Subcutaneous adipose tissue (tissue), 4 donors: ENCODE measurements around the gene CDKN1C. TPM values are rescaled to one million over a fixed set of nuclear protein-coding genes. Genes with fewer than 3 reads are reported as not detected.

Source experiments
- total RNA-seq, 4 donors: library from RNA; depleted of rRNA; stranded (reverse); fragments of >200 nt; gene quantifications; one replicate each; pipeline ENCODE4 v1.1.0, GENCODE V29; 2016
- TF ChIP-seq, protein P1 (sequence below): fragments of 450-650 bp; IDR thresholded peaks from one replicate; pipeline ENCODE4 v1.5.1; 2016; ENCODE audit warnings: low read depth, mild to moderate bottlenecking, control low read depth, antibody characterized with exemption, moderate library complexity

Gene CDKN1C
- total RNA-seq, 4 donors from 2014 or later = 73.3 to 347 (median 166) TPM

DNA sequence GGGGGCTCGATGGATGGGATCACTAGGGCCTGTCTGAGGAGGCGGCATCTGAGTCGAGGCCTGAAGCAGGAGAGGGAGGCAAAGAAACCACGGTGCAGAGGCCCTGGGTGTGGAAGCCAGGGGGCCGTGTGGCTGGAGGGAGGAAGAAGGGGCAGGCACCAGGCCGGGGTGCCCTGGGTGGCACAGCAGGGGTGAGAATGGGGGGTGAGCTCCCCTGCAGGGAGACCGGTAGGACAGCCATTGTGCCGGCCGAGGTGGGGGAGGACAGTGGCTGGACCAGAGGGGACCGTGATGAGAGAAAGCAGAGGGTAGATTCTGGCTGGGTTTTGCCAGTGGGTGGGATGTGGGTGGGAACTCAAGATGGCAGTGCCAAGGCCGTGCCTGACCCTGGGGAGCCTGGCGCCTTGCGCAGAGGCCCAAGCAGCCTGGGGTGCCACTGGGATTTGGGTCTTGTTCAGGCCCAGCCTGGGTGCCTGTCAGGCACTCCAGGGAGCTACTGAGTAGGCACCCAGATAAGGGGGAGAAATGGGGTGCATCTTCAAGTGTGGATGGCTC, 24.9 kb upstream of the CDKN1C start:
- TF ChIP-seq, protein P1, sequence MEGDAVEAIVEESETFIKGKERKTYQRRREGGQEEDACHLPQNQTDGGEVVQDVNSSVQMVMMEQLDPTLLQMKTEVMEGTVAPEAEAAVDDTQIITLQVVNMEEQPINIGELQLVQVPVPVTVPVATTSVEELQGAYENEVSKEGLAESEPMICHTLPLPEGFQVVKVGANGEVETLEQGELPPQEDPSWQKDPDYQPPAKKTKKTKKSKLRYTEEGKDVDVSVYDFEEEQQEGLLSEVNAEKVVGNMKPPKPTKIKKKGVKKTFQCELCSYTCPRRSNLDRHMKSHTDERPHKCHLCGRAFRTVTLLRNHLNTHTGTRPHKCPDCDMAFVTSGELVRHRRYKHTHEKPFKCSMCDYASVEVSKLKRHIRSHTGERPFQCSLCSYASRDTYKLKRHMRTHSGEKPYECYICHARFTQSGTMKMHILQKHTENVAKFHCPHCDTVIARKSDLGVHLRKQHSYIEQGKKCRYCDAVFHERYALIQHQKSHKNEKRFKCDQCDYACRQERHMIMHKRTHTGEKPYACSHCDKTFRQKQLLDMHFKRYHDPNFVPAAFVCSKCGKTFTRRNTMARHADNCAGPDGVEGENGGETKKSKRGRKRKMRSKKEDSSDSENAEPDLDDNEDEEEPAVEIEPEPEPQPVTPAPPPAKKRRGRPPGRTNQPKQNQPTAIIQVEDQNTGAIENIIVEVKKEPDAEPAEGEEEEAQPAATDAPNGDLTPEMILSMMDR = no peak

DNA sequence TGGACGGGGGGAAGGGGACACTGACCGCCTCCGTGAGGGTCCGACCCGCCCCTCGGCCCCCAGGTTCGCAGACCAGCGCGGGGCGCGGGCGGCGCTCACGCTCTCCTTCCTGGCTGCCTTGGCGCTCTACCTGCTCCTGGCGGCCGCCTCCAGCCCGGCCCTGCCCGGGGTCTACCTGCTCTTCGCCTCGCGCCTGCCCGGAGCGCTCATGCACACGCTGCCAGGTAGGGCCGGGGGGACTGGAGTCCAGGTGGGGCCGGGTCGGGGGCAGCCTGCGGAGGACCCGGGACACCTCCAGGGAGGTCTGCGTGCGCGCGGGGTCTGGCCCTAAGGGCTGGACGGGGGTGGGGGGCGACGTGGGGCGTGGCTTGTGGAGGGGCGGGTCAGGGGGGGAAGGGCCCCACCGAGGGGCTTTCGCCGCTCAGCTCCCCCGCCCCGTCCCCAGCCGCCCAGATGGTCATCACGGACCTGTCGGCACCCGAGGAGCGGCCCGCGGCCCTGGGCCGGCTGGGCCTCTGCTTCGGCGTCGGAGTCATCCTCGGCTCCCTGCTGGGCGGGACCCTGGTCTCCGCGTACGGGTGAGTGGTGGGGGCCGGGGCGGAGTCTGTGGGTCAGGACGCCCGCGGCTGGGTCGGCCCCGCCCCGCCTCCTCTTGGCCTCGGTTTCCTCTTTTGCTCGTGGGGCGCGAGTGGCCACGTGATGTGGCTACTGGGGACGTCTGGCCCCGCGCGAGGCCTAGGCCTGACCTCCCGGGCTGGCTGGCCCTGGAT, 23.7 kb upstream of the CDKN1C start:
- TF ChIP-seq, protein P1 = no peak

DNA sequence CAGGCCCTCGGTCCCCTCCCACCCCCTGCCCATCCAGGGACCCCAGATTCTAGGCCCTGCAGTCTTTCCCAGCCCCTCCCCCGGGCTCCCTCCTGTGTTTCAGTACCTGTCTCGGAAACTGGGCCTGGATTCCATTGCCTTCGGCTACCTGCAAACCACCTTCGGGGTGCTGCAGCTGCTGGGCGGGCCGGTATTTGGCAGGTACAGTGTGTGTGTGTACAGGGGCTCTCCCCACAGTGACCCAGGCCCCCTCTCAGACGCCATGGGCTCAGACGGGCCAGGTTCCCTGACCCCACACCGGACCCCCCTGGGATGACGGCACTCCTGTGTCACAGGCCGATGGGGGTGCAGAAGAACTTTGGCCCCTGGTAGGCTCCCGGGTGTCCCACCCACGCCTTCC, 22.6 kb upstream of the CDKN1C start:
- TF ChIP-seq, protein P1 = no peak

DNA sequence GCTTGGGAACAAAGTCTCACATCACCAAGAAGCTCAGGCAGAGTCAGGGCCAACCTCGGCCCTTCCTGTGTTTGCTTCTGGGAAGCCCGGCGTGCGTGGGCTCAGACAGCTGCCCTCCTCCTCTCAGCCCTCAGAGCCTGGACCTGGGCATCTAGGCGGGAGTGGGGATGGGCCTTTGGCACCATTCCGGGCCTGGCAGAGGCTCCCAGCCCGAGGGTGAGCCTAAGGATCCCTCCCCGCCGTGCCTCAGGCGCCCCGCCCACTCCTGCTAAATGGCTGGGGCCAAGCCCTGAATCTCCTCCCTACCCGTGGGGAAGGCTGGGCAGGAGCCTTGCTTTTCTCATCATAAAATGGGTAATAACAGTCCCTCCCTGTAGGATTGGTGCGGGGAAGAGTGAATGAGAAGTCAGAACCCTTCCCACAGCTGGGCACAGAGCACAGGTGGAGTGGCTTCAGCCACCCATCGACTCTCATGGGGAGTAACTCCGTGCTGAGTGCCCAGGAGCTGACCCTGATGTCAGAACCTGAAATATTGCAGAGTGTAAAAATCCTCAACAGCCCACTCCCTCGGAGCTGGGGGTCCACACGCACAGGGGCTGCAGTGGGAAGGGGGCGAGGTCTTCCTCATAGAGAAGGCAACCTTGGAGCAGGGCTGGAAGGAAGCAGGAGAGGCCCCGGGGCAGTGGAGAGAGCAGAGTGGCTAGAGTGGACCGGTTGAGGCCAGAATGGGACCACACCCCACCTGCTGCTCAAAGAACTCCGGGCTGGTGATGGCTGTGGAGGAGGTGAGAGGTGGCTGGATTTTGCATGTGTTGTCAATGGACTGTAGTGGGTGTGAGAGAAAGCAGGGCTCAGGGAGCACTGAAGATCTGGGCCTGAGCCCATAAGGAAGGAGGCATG, 18.8 kb upstream of the CDKN1C start:
- TF ChIP-seq, protein P1 = no peak

DNA sequence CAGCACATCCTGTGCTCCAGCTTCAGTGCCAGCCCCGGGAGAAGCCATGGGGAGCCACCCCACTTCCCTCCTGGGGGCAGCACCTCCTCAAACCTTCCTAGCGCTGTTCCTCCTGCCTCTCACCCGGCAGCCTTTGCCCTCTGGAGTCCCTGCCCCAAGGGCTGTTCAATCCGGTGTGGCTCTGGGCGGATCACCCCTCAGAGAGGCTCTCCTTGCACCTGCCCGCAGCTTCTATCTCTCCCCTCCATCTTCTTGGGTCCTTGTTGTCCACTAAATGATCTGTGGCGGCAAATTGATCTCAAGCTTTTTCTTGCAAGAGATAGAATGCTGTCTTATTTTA, 18.1 kb upstream of the CDKN1C start:
- TF ChIP-seq, protein P1 = no peak

DNA sequence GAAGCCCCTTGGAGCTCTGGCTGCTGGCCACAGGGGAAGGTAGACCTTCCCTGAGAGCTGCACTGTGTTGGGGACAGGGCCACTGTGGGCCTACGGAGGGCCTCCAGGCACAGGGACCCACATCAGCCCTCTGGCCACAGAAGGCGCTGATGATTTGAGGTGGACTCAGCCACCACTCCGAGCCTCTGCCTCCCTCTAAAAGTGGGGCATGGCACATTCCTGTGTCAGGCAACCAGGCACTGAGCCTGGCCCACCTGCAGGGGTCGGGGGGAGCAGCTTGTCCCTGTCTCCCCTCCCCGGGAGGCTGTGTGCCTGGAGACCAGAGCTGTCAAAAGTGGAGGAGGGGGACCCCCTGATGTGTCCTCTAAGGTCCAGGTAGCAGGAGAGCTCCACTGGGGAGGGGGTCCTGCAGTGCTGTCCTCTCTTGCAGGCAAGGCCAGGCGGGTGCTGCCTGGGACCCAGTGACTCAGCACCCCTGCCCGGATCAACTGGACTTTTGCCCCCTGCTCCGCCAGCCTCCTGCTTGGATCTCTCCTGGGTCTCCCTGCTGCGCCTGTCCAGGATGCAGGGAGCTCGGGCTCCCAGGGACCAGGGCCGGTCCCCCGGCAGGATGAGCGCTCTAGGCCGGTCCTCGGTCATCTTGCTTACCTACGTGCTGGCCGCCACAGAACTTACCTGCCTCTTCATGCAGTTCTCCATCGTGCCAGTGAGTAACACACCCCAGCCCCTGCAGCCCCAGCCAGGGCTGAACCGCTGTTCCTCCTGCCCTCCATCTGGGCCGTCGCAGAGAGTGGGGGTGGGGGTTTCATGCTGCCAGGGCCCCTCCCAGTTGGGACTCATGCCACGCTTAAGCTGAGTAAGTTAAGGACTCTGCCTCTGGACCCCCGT, 17.5 kb upstream of the CDKN1C start:
- TF ChIP-seq, protein P1 = no peak
